Measurements from ENCODE around the gene KCNMB2.

DNA sequence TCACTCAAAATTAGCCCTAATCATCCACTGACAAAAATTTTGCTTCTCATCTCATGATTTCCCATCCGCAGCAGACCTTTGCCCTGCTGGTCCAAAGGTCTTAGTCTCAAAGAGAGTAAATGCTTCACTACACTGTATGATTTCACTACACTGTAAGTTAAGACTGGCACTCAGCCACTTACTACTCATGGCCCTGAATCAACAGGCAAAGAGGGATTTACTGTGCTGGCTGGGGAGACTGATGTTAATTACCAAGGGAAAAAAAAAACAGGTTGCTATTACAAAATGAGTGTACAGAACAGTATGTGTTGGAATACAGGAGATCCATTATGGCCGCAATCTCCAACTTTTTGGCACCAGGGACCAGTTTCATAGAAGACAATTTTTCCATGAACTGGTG, 320.6 kb downstream of the KCNMB2 start:
- TF ChIP-seq FOXM1 (IDR thresholded peaks at IDR 0.05; ENCODE audit: borderline replicate concordance) (no peak), FOXA1 (IDR thresholded peaks at IDR 0.05) (no peak), TARDBP (IDR thresholded peaks at IDR 0.05) (no peak), SUZ12 (IDR thresholded peaks at IDR 0.05) (no peak), ELF4 (IDR thresholded peaks at IDR 0.05) (no peak), PKNOX1 (IDR thresholded peaks at IDR 0.05) (no peak), BHLHE40 (IDR thresholded peaks at IDR 0.05; ENCODE audit: borderline replicate concordance) (no peak), ARNT (IDR thresholded peaks at IDR 0.05) (no peak), LEF1 (IDR thresholded peaks at IDR 0.05; ENCODE audit: borderline replicate concordance) (no peak), CTBP1 (IDR thresholded peaks at IDR 0.05; ENCODE audit: borderline replicate concordance) (no peak), FOXK2 (IDR thresholded peaks at IDR 0.05) (no peak), SP1 (IDR thresholded peaks at IDR 0.05) (no peak), HDGF (IDR thresholded peaks at IDR 0.05; ENCODE audit: borderline replicate concordance) (no peak), NFRKB (IDR thresholded peaks at IDR 0.05) (no peak)

Data from HEK293T (cell line).